Fibroblast of skin of right biceps (primary cell): ENCODE measurements around the gene OR4B1.
"Not testable (repeated sequence)": the region's sequence is repeated elsewhere in the genome, so short reads cannot be mapped to it uniquely, and the experiment has no call there.

Experiments
- DNase-seq: peaks from one replicate; pipeline ENCODE4 v3.0.0-alpha.2; 2013

The OR4B1 gene, protein sequence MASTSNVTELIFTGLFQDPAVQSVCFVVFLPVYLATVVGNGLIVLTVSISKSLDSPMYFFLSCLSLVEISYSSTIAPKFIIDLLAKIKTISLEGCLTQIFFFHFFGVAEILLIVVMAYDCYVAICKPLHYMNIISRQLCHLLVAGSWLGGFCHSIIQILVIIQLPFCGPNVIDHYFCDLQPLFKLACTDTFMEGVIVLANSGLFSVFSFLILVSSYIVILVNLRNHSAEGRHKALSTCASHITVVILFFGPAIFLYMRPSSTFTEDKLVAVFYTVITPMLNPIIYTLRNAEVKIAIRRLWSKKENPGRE

DNA sequence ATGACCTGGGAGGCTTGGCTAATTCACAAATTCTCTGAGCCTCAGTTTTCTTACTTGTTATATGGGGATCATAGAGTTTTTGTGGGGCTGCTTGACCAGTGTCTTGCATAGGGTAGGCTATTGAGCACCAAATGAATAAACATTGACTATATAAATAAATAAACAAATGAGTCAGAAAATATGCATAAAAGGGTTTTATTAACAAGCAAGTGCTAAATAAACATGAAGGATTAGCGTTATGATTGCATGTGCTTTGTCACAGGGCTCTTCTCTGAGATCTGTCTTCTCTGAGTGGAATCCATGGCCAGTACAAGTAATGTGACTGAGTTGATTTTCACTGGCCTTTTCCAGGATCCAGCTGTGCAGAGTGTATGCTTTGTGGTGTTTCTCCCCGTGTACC lies at the start of gene OR4B1:
TSS of gene OR4B1 (plus strand) at position 301 of the 400 bp plus-strand sequence. CDS start at position 301, 0 bp downstream.
- no peak for DNase-seq

DNA sequence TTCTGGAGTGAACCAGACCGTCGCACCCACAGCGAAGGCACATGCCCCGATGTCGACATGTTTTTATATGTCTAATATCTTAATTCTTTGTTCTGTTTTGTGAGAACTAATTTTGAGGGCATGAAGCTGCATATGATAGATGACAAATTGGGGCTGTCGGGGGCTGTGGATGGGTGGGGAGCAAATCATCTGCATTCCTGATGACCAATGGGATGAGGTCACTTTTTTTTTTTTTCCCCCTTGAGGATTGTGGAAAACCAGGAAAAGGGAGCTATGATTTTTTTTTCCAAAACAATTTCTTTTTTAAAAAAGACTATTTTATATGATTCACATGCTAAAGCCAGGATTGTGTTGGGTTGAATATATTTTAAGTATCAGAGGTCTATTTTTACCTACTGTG lies 49.2 kb upstream of the OR4B1 start:
- peak; percentile 55 for DNase-seq

DNA sequence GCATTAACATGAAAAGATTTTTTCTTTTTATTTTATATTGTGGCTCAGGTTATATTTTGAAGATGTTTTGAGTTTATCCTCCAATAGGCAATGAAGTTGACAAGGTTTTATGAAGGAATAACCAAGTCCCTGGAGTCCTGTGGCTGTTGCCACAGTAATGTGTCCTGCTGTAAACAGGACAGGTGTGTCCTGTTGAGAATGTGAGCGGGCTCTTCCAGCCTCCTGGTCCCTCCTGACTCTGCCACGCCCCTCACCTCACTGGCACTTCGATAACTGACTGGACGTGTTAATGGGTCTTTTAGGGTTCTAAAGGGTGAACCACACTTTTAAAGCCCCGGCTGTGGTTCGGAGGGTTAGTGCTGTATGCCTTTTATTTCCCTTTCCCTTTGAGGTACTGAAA lies 47.8 kb upstream of the OR4B1 start:
- no peak for DNase-seq

DNA sequence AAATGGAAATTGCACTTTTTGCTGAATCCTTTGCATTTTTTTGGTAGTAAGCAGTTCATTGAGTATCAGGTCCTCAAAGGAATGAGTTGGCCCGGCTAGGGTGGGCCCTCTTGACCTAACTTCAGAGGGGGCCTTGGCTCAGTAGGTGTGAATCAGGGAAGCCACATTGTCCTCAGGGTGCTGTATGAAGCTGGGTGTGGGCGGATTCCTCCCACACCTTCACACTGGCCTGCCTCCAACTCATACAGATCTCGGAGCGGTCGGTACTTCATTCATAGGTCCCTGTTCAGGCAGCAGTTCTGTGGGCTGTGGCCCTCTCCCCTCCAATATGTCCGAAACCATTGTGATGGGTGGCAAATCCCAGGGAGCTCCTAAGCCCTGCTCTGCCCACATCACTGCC lies 47.4 kb upstream of the OR4B1 start:
- DNase-seq = no peak

DNA sequence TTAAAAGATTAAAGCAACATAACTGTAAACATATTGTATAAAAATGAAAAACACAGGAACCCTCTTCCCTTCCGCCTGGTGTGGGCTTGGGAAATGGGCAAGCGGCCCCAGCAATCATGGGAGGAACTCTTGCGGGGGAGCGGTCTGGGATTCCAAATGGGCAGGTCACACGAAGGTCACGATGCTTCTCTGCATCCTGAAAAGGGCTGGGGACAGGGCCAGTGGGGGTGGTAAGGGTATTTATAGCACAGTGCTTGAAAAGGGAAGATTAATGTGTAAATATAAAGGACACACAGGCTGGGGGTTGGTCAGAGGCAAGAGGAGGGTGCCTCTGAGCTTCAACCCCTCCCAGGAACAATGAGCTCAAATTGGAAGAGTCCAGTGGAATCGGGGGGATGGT lies 46.9 kb upstream of the OR4B1 start:
- peak; percentile 40 for DNase-seq

DNA sequence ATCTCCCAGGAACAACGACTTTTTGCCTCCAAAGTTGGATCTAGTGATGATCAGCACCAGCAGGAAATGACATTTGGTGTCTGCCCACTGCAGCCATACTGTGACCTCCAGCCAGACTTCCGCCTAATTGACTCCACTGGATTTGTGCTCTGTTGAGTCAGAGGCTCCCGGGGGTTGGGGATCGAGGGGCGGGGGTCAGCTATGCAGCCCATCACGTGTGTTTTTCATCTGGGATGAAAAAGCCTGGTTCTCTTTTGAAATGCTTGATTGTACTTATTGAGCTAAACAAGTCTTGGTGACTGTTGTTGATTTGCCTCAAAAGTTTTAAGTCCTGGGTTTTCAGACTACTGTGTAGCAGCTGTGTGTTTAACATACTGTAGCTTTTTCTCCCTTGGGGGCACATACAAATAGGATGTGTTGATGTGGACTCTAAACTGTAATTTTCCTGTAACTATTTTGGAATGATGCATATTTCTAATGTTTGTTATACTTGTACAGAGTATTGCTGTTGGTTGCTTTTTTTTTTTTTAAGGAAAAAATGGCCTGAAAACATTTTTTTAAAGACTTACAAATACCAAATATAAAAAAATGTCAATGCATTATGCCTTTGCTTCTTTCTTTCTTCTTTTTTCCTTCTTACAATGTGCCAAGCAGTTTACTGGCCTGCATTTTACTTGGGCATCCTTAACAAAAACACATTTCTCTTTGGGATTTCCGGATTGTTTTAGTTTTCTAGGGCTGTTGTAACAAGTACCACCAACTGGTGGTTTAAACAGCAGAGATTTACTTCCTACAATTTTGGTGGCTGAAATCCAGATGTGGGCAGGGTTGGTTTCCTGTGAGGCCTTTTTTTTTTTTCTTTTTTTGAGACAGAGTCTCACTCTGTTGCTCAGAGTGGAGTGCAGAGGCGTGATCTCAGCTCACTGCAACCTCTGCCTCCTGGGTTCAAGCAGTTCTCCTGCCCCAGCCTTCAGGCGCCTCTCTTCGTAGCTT lies 46.1 kb upstream of the OR4B1 start:
- peak; percentile 55 for DNase-seq

DNA sequence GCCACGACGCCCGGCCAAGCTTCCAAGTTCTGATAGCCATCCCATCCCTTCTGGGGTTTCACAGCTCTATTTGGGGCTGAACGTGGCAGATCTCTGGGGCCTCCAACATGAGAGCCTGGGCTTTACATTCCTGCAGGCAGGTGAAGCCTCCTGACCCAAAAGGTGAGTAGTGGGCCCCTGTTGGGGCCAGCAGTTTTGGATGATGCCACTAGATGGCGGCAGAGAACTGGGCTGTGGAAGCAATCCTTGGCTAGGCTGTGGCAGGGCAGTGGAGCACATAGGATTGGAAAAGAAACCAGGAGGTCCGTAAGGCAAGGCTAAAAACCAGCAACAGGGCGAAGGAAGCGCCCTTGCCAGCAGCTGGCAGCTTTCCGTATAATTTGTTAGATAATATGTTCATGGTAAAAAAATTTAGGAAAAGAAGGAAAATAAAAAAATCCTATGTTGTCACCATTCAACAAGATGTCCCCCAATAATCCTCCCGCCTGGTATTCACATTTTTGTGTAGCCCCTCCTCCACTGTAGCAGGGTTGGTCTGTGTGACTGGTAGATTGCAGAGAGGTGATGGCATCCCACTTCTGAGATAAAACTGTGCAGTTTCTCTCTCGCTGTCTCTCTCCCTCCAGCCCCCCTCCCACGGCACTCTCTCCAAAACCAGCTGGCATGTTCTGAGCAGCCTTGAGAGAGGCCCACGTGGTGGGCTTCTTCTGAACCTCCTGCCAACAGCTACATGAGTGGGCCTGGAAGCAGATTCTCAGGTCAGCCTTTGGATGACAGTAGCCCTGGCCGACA lies 43.6 kb upstream of the OR4B1 start:
- peak; percentile 58 for DNase-seq

DNA sequence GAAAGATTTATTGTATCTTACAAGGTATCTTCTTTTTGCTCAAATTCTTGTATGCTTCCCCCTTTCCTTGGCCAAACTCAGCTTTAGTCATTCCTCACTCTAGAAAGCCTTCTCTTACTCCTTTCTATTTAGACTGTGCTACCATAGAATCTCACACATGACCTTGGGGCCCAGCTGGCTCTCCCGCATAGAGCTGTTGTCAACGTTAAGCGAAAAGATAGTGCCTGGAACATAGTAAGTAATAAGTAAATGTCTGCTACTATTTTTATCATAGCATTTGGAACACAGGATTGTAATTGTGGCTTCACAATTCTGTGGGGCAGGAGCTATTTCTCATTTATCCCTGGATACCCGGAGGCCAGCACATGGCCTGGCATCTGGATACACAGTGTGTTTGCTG lies 38.9 kb upstream of the OR4B1 start:
- no peak for DNase-seq

DNA sequence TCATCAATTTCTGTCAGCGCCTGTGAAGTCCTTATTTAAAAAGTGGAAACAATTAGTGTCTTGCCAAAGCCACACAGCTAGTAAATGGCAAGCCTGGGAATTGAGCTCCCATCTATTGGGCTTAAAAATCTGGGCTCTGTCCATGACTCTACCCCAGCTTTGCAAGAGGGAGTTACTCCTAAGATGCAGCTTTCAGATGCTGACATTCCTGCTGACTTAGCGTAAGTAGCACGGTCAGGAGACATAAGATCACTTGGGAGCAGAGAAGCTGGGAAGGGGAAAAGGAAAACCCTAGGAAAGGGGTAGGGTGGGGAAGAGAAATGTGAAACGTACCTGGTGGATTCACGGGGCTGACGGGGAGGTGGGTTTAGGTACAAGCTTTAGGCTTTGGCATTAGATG lies 36.0 kb upstream of the OR4B1 start:
- no peak for DNase-seq

DNA sequence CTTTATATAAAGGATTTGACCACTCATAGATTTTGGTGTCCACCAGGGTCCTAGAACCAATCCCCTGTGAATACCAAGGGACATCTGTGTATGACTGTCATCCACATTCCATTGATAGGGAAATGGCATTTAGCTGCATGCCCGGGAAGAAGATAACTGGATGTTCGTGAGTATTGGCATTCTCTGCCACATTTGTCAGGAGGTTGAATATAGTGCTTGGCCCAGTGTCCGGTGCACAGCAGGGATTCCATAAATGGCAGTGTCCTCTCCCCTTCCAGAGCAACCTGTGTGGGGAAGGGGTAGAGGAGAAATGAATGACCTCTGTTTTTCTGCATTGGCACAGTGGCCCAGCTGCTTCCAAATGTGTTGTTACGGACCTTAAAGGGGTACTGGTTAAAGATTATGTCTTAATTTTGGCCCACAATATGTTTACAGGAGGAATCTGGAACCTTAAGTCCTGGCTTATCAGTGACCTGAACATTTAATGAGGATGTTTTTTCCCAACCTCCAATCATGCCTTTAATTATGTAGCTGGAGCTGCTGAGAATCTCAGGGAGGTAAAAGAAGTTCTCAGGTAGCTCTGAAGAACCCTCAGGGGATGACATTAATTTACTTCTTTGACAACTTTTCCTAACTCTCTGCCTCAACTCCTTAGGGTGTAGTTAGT lies 33.6 kb upstream of the OR4B1 start:
- DNase-seq = no peak

DNA sequence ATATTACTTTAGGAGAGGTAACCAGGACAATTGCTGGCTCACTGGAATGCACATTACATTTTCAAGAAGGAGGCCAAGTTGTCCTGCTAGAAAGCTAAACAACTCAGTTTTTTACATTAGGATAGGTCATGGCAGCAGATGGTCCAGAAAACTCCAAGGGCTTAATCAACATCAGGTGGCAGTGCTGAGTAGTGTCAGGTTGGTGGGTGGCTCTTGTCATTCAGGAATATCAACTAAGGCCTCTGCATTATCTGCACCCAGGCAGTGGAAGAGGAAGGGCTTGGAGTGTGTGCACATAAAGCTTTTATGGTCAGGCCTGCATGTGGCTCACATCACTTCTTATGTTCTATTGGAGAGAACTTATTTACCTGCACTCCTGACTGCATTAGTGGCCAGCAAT lies 32.2 kb upstream of the OR4B1 start:
- no peak for DNase-seq

DNA sequence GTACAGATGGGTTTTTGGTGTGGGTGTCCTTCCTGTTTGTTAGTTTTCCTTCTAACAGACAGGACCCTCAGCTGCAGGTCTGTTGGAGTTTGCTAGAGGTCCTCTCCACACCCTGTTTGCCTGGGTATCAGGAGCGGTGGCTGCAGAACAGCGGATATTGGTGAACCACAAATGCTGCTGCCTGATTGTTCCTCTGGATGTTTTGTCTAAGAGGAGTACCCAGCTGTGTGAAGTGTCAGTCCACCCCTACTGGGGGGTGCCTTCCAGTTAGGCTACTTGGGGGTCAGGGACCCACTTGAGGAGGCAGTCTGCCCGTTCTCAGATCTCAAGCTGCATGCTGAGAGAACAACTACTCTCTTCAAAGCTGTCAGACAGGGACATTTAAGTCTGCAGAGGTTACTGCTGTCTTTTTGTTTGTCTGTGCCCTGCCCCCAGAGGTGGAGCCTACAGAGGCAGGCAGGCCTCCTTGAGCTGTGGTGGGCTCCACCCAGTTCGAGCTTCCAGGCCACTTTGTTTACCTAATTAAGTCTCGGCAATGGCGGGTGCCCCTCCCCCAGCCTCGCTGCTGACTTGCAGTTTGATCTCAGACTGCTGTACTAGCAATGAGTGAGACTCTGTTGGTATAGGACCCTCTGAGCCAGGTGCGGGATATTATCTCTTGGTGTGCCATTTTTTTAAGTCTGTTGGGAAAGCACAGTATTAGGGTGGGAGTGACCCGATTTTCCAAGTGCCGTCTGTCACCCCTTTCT lies 25.5 kb upstream of the OR4B1 start:
- not testable (repeated sequence) for DNase-seq

DNA sequence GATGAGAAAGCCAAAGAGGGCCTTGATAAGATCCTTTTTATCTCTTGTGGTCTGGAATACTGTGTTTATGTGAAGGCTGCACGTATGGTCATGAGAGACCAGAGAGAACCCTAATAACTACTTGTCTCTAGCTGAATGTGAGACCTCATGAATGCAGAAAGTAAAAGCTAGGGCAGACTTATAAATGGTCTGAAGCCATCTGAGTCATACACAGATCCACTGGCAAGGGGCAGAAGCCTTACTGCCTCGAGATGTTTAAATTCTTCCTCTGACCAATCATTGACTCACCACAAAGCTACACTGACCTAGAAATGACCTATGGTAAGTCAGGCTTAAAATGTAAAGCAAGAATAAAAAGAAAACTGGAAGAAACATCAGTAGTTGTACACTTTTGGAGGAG lies 22.7 kb upstream of the OR4B1 start:
- no peak for DNase-seq

DNA sequence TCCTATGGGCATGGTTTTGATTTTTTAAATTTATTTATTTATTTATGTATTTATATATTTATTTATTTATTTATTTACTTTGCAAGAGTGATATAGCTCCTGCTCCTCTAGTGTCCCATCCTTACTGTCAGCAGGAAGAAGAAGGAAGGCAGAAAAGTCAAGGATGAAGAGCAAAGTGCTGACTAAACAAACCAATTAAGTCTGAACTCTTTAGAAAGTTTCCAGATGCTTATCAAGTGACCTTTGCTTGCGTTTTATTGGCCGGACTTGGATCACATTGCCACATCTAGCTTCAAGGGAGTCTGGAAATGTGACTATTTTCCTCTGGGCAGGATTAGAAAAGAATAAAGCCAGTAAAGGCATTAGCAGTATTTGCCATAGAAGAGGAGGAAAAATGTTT lies 8.7 kb upstream of the OR4B1 start:
- no peak for DNase-seq

DNA sequence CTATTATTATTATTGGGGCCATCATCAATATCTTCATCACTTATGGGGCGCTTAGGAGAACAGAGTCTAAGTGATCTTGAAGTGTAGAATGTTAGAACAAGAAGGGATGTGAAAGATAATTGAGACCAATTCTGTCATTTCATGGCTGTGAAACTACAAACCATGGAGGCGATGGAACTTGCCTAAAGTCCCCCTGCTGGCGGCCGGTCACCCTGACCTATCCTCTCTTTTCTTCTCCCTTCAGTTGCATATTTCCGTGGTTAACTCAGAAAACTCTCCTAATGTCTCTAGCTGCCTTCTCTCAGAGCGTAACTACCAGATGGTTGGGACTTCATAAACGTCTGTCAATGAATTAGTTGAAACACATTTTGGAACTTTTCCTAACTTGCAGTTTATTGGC lies 6.6 kb upstream of the OR4B1 start:
- no peak for DNase-seq

DNA sequence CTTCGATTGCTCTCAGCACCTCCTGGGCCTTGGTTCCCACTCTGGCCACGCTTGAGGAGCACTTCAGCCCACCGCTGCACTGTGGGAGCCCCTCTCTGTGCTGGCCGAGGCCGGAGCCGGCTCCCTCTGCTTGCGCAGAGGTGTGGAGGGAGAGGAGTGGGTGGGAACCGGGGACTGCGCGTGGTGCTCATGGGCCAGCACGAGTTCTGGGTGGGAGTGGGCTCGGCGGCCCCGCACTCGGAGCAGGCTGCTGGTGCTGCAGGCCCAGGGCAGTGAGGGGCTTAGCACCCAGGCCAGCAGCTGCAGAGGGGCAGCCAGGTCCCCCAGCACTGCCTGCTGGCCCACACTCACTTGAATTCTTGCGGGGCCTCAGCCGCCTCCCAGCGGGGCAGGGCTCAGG lies 12.2 kb downstream of the OR4B1 start:
- DNase-seq = no peak

DNA sequence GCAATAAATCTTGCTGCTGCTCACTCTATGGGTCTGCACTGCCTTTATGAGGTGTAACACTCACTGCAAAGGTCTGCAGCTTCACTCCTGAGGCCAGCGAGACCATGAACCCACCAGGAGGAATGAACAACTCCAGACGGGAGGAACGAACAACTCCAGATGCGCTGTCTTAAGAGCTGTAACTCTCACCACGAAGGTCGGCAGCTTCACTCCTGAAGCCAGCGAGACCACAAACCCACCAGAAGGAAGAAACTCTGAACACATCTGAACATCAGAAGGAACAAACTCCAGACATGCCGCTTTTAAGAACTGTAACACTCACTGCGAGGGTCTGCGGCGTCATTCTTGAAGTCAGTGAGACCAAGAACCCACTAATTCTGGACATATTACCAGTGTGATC lies 13.4 kb downstream of the OR4B1 start:
- DNase-seq = not testable (repeated sequence)

DNA sequence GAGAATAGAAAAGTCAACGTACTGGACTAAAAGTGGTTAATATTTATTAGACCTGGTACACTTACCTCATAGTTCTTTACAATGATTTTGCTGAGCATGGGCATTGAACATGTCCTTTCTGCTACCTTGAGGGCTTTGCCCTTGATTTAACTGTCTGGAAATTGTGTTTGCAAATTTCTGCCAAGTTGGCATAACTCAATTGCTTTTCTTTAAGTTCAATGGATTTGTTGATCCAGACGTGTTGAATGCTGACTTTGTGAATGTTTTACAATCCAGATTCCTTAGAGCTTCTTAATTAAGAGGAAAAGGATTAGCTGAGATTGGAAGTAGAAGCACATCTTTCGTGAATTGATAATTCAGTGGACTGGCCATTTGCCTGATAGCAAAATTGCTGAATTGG lies 21.1 kb downstream of the OR4B1 start:
- DNase-seq = no peak

DNA sequence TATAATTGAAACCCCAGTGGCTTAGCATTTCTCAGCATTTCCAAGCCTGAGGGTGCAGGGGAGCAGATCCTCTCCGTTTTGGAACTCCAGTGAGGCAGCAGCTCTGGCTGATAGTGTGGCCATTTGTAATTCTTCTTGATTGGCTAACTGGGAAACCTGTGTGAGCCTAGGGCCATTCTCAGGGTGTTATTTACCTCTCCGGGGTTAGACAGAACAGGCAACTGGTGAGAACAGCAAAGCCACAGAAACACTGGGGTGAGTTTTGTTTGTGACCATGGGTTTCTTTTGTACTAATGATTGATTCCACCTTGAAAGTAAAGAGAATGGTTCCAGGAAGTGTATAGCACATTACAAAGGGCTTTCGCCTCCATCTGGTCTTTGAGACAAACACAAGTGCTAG lies 25.9 kb downstream of the OR4B1 start:
- DNase-seq = no peak

DNA sequence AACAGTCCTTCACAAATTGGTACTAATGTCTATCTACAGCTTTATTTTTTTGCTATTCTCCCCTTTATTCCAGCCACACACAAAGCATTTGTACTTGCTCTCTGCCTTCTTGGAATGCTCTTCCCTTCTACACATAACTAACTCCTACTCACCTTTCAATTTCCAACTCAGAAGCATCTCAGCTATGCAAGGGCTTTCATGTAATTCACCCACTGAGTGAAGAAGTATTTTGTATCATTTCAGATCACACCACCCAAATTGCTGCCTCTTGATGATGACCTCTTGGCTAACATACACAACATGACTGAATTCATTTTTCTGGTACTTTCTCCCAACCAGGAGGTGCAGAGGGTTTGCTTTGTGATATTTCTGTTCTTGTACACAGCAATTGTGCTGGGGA lies 28.2 kb downstream of the OR4B1 start, which contains the start of gene OR4X2:
TSS of gene OR4X2 (plus strand) at position 301 of the 400 bp plus-strand sequence. CDS start at position 301, 0 bp downstream.
- no peak for DNase-seq

DNA sequence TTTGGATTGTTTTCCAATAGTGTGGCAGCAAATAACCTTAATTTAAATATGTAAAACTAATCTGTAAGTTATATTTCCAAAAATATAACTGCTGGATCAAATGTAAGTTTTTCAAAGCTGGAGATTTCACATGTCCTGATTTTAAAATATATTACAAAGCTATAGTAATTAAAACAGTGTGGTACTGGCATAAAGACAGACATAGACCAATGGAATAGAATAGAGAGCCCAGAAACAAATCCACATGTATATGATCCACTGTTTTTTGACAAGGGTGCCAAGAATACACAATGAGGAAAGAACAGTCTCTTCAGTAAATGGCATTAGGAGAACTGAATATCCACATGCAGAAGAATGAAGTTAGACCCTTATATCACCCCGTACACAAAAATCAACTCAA lies 32.3 kb downstream of the OR4B1 start:
- no peak for DNase-seq

DNA sequence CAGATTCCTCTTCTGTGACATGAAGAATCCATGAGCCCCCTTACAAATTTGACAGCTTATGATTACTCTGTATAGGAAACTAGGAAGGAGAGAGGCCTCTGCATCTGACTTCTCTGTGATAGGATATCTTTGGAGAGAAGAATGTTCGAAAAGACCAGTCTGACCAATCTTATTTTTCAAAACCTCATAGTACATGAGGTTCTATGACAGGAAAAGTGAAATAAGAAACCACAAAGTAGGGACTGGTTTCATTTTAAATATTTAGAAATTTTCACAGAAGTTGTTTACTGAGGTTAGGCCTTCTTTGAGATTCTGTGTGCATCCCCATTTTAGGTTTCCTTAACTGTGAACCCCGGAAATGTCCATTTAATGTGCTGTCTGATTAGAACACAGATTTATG lies 45.0 kb downstream of the OR4B1 start:
- no peak for DNase-seq
